GM23248 (cell line): ENCODE data around the gene MYCBP2. TPM values are rescaled to one million over a fixed set of nuclear protein-coding genes. Genes with fewer than 3 reads are reported as not detected.

Source experiments
- DNase-seq: peaks from one replicate; pipeline ENCODE4 v3.0.0-alpha.2; 2015
- H2AFZ ChIP-seq: fragments of 200-600 bp; sonication (generic); 2 replicates; pipeline ENCODE4 v1.6.1; 2016; ENCODE audit warnings: antibody characterized with exemption
- H3F3A ChIP-seq: fragments of 200-600 bp; sonication (generic); 2 replicates; pipeline ENCODE4 v1.6.1; 2016; ENCODE audit warnings: mild to moderate bottlenecking, antibody characterized with exemption, mixed run types; ENCODE audit not compliant: insufficient read depth
- H3K27ac ChIP-seq: fragments of 200-600 bp; sonication (generic); 2 replicates; pipeline ENCODE4 v1.5.1; 2016; ENCODE audit warnings: mild to moderate bottlenecking
- H3K27me3 ChIP-seq: fragments of 200-600 bp; sonication (generic); replicated peaks from 2 replicates; pipeline ENCODE4 v1.6.1; 2016; ENCODE audit warnings: mild to moderate bottlenecking; ENCODE audit not compliant: insufficient read depth
- H3K36me3 ChIP-seq: fragments of 200-600 bp; sonication (generic); 2 replicates; pipeline ENCODE4 v1.6.1; 2016; ENCODE audit warnings: low read depth, mild to moderate bottlenecking
- H3K4me1 ChIP-seq: fragments of 200-600 bp; sonication (generic); 2 replicates; pipeline ENCODE4 v1.6.1; 2016; ENCODE audit warnings: mild to moderate bottlenecking; ENCODE audit not compliant: insufficient read depth
- H3K4me2 ChIP-seq: fragments of 200-600 bp; sonication (generic); one replicate; pipeline ENCODE4 v1.6.1; 2016; ENCODE audit warnings: mild to moderate bottlenecking; ENCODE audit not compliant: unreplicated experiment
- H3K4me3 ChIP-seq: fragments of 200-600 bp; sonication (generic); 2 replicates; pipeline ENCODE4 v1.5.1; 2016; ENCODE audit warnings: mild to moderate bottlenecking
- H3K79me2 ChIP-seq: fragments of 200-600 bp; sonication (generic); 2 replicates; pipeline ENCODE4 v1.6.1; 2016; ENCODE audit warnings: mild to moderate bottlenecking; ENCODE audit not compliant: insufficient read depth
- H3K9ac ChIP-seq: fragments of 200-600 bp; sonication (generic); 2 replicates; pipeline ENCODE4 v1.6.1; 2016; ENCODE audit warnings: mild to moderate bottlenecking
- H3K9me2 ChIP-seq: fragments of 200-600 bp; sonication (generic); 2 replicates; pipeline ENCODE4 v1.6.1; 2016; ENCODE audit warnings: mixed run types, mild to moderate bottlenecking, moderate library complexity; ENCODE audit not compliant: insufficient read depth
- H3K9me3 ChIP-seq: fragments of 200-600 bp; sonication (generic); one replicate; pipeline ENCODE4 v1.6.1; 2017; ENCODE audit warnings: low read depth
- H4K20me1 ChIP-seq: fragments of 200-600 bp; sonication (generic); 2 replicates; pipeline ENCODE4 v1.6.0; 2016; ENCODE audit not compliant: insufficient read depth
- EZH2 ChIP-seq: fragments of 200-600 bp; sonication (generic); IDR thresholded peaks from 2 replicates; pipeline ENCODE4 v1.6.1; 2018; ENCODE audit warnings: antibody characterized with exemption, mild to moderate bottlenecking; ENCODE audit not compliant: insufficient read depth, poor library complexity, severe bottlenecking
- EZH2phosphoT487 ChIP-seq: fragments of 200-600 bp; sonication (generic); IDR thresholded peaks from 2 replicates; pipeline ENCODE4 v1.6.1; 2018; ENCODE audit warnings: antibody characterized with exemption, moderate library complexity, mild to moderate bottlenecking, low read depth; ENCODE audit not compliant: insufficient read depth
- WGBS, 2 experiments: methylation state at CpG; one replicate each; pipeline ENCODE4 v1.1.6; 2015 to 2017; ENCODE audit warnings: low lambda C conversion rate in 2 of 2, low coverage in 1 of 2; ENCODE audit errors: missing lambda C conversion rate in 2 of 2; 5-methylcytosine and 5-hydroxymethylcytosine counted together
- in situ Hi-C: fragments of 300-500 bp; cut with MboI; formaldehyde crosslinking; loops from 2 replicates; pipeline ENCODE4 v1.15.0; 2020
- polyA plus RNA-seq: library from polyadenylated mRNA; unstranded; fragments of >200 nt; fragmentation: Nextera tagmentation; extraction: Ambion mirVana; gene quantifications from 2 replicates; pipeline ENCODE4 v1.2.1, GENCODE V29; 2016
- total RNA-seq: library from RNA; depleted of rRNA; stranded (reverse); fragments of >200 nt; shearing (Covaris generic); gene quantifications from 2 replicates; pipeline ENCODE4 v1.2.3, GENCODE V29; 2014

Gene MYCBP2
- total and polyA plus RNA-seq, 2 experiments from 2014 or later: 27.4 to 61.8 TPM

- TF ChIP-seq EZH2 (no peak), EZH2phosphoT487 (no peak)
Observed at GRCh38 chr13:77105051-77105450, 221.8 kb downstream of the MYCBP2 start.

GRCh38 chr13:77099415-77099814 is 227.5 kb downstream of the MYCBP2 start:
- Histone ChIP-seq H2AFZ (no peak overlapping the region), H3K9me3 (no peaks in the 10 kb centered on the region), H4K20me1 (no peaks in the 10 kb centered on the region), H3K4me2 (no peak overlapping the region), H3K27me3 (no peaks in the 10 kb centered on the region), H3K27ac (no peak overlapping the region), H3K4me3 (no peak overlapping the region), H3K9ac (no peak overlapping the region), H3K36me3 (peaks cover 29% of the 10 kb centered on the region), H3F3A (no peaks in the 10 kb centered on the region), H3K79me2 (no peaks in the 10 kb centered on the region), H3K4me1 (no peaks in the 10 kb centered on the region), H3K9me2 (no peaks in the 10 kb centered on the region)
- no peak for DNase-seq
- no peak for TF ChIP-seq EZH2phosphoT487
- TF ChIP-seq EZH2: no peak
- WGBS, 2 experiments: 98 to 100% methylated on average over 3 of the region's 3 CpGs
- in situ Hi-C loops: no loop called here

More at GRCh38 chr13:77105051-77105450, 221.8 kb downstream of the MYCBP2 start:
- WGBS, 2 experiments: 100% methylated on average over 2 of the region's 2 CpGs
- no peak overlapping the region for H2AFZ ChIP-seq
- H3K9me2 ChIP-seq: no peaks in the 10 kb centered on the region
- no peak overlapping the region for H3K27ac ChIP-seq
- no peak overlapping the region for H3K4me2 ChIP-seq
- H3K4me1 ChIP-seq: no peaks in the 10 kb centered on the region
- DNase-seq: no peak
- H3K27me3 ChIP-seq: no peaks in the 10 kb centered on the region
- H3K9ac ChIP-seq: no peak overlapping the region
- H3F3A ChIP-seq: no peaks in the 10 kb centered on the region
- H3K36me3 ChIP-seq: peaks cover 6% of the 10 kb centered on the region; the same call in 1 of the 2 replicates
- no peaks in the 10 kb centered on the region for H3K79me2 ChIP-seq
- in situ Hi-C loops: no loop called here
- H3K4me3 ChIP-seq: no peak overlapping the region
- no peaks in the 10 kb centered on the region for H3K9me3 ChIP-seq
- H4K20me1 ChIP-seq: no peaks in the 10 kb centered on the region

GRCh38 chr13:77095288-77095687 is 231.6 kb downstream of the MYCBP2 start:
- TF ChIP-seq EZH2phosphoT487 (no peak), EZH2 (no peak)
- Histone ChIP-seq H3K27me3 (no peaks in the 10 kb centered on the region), H3K9ac (no peak overlapping the region), H3K36me3 (peaks cover 52% of the 10 kb centered on the region), H2AFZ (no peak overlapping the region), H3F3A (no peaks in the 10 kb centered on the region), H3K9me2 (no peaks in the 10 kb centered on the region), H3K4me3 (no peak overlapping the region), H3K9me3 (no peaks in the 10 kb centered on the region), H3K79me2 (no peaks in the 10 kb centered on the region), H3K4me2 (no peak overlapping the region), H3K4me1 (no peaks in the 10 kb centered on the region), H3K27ac (no peak overlapping the region), H4K20me1 (no peaks in the 10 kb centered on the region)
- 98% methylated on average over 4 of the region's 4 CpGs for WGBS, 2 experiments
- DNase-seq: no peak
- in situ Hi-C loops: no loop called here

GRCh38 chr13:77094773-77095172 is 232.1 kb downstream of the MYCBP2 start:
- Histone ChIP-seq H3K27me3 (no peaks in the 10 kb centered on the region), H3K27ac (no peak overlapping the region), H3K9ac (no peak overlapping the region), H3K36me3 (peaks cover 52% of the 10 kb centered on the region), H3K79me2 (no peaks in the 10 kb centered on the region), H3K4me2 (no peak overlapping the region), H3K9me2 (no peaks in the 10 kb centered on the region), H4K20me1 (no peaks in the 10 kb centered on the region), H3K9me3 (no peaks in the 10 kb centered on the region), H2AFZ (no peak overlapping the region), H3F3A (no peaks in the 10 kb centered on the region), H3K4me3 (no peak overlapping the region), H3K4me1 (no peaks in the 10 kb centered on the region)
- TF ChIP-seq EZH2 (no peak), EZH2phosphoT487 (no peak)
- in situ Hi-C loops: no loop called here
- no peak for DNase-seq
- 84 to 87% methylated on average over 3 of the region's 3 CpGs for WGBS, 2 experiments

GRCh38 chr13:77093735-77094134 is 233.2 kb downstream of the MYCBP2 start:
- H3F3A ChIP-seq: no peaks in the 10 kb centered on the region
- H3K27ac ChIP-seq: no peak overlapping the region
- no peak for DNase-seq
- H4K20me1 ChIP-seq: no peaks in the 10 kb centered on the region
- peaks cover 47% of the 10 kb centered on the region for H3K36me3 ChIP-seq
- TF ChIP-seq EZH2 (no peak), EZH2phosphoT487 (no peak)
- in situ Hi-C loops: no loop called here
- H3K4me2 ChIP-seq: no peak overlapping the region
- H3K27me3 ChIP-seq: no peaks in the 10 kb centered on the region
- 94 to 96% methylated on average over 1 of the region's 1 CpG for WGBS, 2 experiments
- no peak overlapping the region for H2AFZ ChIP-seq
- no peaks in the 10 kb centered on the region for H3K4me1 ChIP-seq
- H3K79me2 ChIP-seq: no peaks in the 10 kb centered on the region
- H3K4me3 ChIP-seq: no peak overlapping the region
- H3K9ac ChIP-seq: no peak overlapping the region
- H3K9me2 ChIP-seq: no peaks in the 10 kb centered on the region
- H3K9me3 ChIP-seq: no peaks in the 10 kb centered on the region
